ENCODE results near the gene IRF9. TPM values are rescaled to one million over a fixed set of nuclear protein-coding genes. Genes with fewer than 3 reads are reported as not detected.
A peak's percentile ranks its signal among the peaks of the same experiment; 100 is the strongest.

IRF9 gene
- total and polyA plus RNA-seq, 2 of the 13 experiments (the other 11 are each of a cell fraction or from before 2014, with no cell fraction given) = 14.9 to 49.7 TPM

DNA sequence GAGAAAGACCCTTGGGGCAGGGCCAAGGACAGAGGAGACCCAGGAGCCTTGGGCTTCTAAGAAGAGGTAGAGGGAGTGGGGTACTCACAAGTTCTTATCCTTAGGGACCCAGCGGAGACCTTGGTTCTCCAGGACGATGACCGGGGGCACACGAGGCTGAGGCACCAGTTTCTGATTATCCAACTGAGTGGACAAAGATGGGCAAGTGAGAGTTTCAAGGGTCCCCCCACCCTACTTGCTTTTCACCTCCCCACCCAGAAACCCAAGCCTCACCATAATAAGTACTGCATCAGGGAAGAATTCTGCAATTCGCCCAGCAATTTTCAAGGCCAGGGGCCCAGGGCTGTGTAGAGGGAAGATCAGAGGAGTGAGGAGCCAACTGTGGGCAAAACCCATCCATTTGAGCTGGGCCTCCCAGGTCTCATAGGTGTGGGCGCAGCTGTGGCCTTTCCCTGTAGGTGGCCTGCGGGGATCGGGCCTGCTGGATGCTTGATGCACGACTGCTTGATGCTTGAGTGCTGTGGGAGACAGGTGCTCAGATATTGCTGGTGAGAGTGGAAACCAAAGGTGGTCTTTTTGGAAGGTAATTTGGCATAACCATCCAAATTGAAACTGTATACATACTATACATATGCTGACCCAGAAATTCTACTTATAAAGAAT lies 21.7 kb upstream of the IRF9 start (continued):
- TF ChIP-seq SMC3 (IDR thresholded peaks at IDR 0.05; ENCODE audit: low read length) (peak; percentile 21), ZNF878 (CRISPR knock-in tag; IDR thresholded peaks at IDR 0.05) (no peak), PITX1 (CRISPR knock-in tag; IDR thresholded peaks at IDR 0.05) (no peak), ZNF781 (CRISPR knock-in tag; IDR thresholded peaks at IDR 0.05; ENCODE audit: borderline replicate concordance, not compliant biosample characterization) (no peak), ZNF44 (CRISPR knock-in tag; IDR thresholded peaks at IDR 0.05) (no peak), SPEN (CRISPR knock-in tag; IDR thresholded peaks at IDR 0.05; ENCODE audit: low read depth) (peak; percentile 42; the same call in 1 of the 2 replicates), RFX5 (IDR thresholded peaks at IDR 0.05; ENCODE audit: low read depth, low read length) (no peak), YEATS4 (CRISPR knock-in tag; IDR thresholded peaks at IDR 0.05; ENCODE audit: borderline replicate concordance) (no peak), TOE1 (CRISPR knock-in tag; IDR thresholded peaks at IDR 0.05) (no peak), KMT2B (CRISPR knock-in tag; IDR thresholded peaks at IDR 0.05) (no peak), ZFY (CRISPR knock-in tag; IDR thresholded peaks at IDR 0.05) (peak; percentile 76), RFX3 (CRISPR knock-in tag; IDR thresholded peaks at IDR 0.05) (no peak)
- TF ChIP-seq, protein P1, sequence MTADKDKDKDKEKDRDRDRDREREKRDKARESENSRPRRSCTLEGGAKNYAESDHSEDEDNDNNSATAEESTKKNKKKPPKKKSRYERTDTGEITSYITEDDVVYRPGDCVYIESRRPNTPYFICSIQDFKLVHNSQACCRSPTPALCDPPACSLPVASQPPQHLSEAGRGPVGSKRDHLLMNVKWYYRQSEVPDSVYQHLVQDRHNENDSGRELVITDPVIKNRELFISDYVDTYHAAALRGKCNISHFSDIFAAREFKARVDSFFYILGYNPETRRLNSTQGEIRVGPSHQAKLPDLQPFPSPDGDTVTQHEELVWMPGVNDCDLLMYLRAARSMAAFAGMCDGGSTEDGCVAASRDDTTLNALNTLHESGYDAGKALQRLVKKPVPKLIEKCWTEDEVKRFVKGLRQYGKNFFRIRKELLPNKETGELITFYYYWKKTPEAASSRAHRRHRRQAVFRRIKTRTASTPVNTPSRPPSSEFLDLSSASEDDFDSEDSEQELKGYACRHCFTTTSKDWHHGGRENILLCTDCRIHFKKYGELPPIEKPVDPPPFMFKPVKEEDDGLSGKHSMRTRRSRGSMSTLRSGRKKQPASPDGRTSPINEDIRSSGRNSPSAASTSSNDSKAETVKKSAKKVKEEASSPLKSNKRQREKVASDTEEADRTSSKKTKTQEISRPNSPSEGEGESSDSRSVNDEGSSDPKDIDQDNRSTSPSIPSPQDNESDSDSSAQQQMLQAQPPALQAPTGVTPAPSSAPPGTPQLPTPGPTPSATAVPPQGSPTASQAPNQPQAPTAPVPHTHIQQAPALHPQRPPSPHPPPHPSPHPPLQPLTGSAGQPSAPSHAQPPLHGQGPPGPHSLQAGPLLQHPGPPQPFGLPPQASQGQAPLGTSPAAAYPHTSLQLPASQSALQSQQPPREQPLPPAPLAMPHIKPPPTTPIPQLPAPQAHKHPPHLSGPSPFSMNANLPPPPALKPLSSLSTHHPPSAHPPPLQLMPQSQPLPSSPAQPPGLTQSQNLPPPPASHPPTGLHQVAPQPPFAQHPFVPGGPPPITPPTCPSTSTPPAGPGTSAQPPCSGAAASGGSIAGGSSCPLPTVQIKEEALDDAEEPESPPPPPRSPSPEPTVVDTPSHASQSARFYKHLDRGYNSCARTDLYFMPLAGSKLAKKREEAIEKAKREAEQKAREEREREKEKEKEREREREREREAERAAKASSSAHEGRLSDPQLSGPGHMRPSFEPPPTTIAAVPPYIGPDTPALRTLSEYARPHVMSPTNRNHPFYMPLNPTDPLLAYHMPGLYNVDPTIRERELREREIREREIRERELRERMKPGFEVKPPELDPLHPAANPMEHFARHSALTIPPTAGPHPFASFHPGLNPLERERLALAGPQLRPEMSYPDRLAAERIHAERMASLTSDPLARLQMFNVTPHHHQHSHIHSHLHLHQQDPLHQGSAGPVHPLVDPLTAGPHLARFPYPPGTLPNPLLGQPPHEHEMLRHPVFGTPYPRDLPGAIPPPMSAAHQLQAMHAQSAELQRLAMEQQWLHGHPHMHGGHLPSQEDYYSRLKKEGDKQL (CRISPR knock-in tag; IDR thresholded peaks at IDR 0.05; ENCODE audit: low read depth) = no peak
- TF ChIP-seq, protein P2, sequence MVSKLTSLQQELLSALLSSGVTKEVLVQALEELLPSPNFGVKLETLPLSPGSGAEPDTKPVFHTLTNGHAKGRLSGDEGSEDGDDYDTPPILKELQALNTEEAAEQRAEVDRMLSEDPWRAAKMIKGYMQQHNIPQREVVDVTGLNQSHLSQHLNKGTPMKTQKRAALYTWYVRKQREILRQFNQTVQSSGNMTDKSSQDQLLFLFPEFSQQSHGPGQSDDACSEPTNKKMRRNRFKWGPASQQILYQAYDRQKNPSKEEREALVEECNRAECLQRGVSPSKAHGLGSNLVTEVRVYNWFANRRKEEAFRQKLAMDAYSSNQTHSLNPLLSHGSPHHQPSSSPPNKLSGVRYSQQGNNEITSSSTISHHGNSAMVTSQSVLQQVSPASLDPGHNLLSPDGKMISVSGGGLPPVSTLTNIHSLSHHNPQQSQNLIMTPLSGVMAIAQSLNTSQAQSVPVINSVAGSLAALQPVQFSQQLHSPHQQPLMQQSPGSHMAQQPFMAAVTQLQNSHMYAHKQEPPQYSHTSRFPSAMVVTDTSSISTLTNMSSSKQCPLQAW (CRISPR knock-in tag; IDR thresholded peaks at IDR 0.05) = no peak
- TF ChIP-seq, protein P3, sequence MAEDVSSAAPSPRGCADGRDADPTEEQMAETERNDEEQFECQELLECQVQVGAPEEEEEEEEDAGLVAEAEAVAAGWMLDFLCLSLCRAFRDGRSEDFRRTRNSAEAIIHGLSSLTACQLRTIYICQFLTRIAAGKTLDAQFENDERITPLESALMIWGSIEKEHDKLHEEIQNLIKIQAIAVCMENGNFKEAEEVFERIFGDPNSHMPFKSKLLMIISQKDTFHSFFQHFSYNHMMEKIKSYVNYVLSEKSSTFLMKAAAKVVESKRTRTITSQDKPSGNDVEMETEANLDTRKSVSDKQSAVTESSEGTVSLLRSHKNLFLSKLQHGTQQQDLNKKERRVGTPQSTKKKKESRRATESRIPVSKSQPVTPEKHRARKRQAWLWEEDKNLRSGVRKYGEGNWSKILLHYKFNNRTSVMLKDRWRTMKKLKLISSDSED (CRISPR knock-in tag; IDR thresholded peaks at IDR 0.05) = no peak
- TF ChIP-seq, protein P4, sequence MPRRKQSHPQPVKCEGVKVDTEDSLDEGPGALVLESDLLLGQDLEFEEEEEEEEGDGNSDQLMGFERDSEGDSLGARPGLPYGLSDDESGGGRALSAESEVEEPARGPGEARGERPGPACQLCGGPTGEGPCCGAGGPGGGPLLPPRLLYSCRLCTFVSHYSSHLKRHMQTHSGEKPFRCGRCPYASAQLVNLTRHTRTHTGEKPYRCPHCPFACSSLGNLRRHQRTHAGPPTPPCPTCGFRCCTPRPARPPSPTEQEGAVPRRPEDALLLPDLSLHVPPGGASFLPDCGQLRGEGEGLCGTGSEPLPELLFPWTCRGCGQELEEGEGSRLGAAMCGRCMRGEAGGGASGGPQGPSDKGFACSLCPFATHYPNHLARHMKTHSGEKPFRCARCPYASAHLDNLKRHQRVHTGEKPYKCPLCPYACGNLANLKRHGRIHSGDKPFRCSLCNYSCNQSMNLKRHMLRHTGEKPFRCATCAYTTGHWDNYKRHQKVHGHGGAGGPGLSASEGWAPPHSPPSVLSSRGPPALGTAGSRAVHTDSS (CRISPR knock-in tag; conservative IDR thresholded peaks at IDR 0.05) = no peak
- TF ChIP-seq, protein P5, sequence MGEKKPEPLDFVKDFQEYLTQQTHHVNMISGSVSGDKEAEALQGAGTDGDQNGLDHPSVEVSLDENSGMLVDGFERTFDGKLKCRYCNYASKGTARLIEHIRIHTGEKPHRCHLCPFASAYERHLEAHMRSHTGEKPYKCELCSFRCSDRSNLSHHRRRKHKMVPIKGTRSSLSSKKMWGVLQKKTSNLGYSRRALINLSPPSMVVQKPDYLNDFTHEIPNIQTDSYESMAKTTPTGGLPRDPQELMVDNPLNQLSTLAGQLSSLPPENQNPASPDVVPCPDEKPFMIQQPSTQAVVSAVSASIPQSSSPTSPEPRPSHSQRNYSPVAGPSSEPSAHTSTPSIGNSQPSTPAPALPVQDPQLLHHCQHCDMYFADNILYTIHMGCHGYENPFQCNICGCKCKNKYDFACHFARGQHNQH (CRISPR knock-in tag; IDR thresholded peaks at IDR 0.05) = peak; percentile 12; the same call in 1 of the 2 replicates
- TF ChIP-seq, protein P6, sequence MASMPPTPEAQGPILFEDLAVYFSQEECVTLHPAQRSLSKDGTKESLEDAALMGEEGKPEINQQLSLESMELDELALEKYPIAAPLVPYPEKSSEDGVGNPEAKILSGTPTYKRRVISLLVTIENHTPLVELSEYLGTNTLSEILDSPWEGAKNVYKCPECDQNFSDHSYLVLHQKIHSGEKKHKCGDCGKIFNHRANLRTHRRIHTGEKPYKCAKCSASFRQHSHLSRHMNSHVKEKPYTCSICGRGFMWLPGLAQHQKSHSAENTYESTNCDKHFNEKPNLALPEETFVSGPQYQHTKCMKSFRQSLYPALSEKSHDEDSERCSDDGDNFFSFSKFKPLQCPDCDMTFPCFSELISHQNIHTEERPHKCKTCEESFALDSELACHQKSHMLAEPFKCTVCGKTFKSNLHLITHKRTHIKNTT (CRISPR knock-in tag; IDR thresholded peaks at IDR 0.05) = no peak

All from HepG2 (cell line).